Thyroid gland (tissue), 4 donors: Measurements from ENCODE around the gene CIT.
"Not testable (repeated sequence)": the region's sequence is repeated elsewhere in the genome, so short reads cannot be mapped to it uniquely, and the experiment has no call there.

Experiments used
- CTCF ChIP-seq, 6 experiments: fragments of 200-600 bp in 3 of 6; fragments of 450-650 bp in 3 of 6; sonication (generic) in 3 of 6; IDR thresholded peaks; one replicate each; pipeline ENCODE4 v1.5.1; 2016 to 2019; ENCODE audit warnings: antibody characterized with exemption in 6 of 6, mild to moderate bottlenecking in 2 of 6, inconsistent platforms in 1 of 6, moderate library complexity in 1 of 6
- POLR2A ChIP-seq, 2 donors: fragments of 450-650 bp; IDR thresholded peaks; one replicate each; pipeline ENCODE4 v1.6.1; 2017; ENCODE audit warnings: antibody characterized with exemption in 2 of 2, mild to moderate bottlenecking in 2 of 2, moderate library complexity in 1 of 2

- not testable (repeated sequence) for TF ChIP-seq CTCF, POLR2A (IDR thresholded peaks at IDR 0.05)
These were observed 219.0 kb downstream of the CIT start for GRCh38 chr12:119658166-119658565.
